Measurements from ENCODE around the gene GNAT1.
A peak's percentile ranks its signal among the peaks of the same experiment; 100 is the strongest.

GNAT1 gene

DNA sequence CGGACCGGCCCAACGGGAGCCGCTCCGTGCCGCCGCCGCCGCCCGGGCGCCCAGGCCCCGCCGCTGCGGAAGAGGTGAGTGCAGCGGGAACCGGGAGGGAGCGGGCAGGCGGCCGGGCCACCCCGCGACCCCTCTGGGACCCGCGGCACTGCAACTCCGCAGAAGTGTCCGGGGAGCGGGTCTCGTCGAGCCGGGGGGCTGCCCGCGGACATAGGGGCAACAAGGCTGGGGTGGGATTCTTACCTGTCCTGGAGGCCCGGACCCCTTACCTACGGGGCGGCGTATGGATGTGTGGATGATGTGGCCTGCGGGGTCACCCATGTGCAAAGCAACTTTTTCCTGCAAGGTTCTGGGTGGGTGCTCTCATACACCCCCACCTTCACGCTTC lies 35.9 kb upstream of the GNAT1 start:
- Histone ChIP-seq H3K36me3 (ENCODE audit: insufficient read depth, low read length) (no peaks in the 10 kb centered on the region), H3K9me3 (ENCODE audit: low read length) (no peaks in the 10 kb centered on the region), H3K27me3 (ENCODE audit: control insufficient read depth in 1 of 2, insufficient read depth in 2 of 2, low read length in 2 of 2) (peaks cover 0 to 5% of the 10 kb centered on the region in 2 donors), H3K27ac (ENCODE audit: low read depth, low read length) (peak overlapping the region; percentile 1), H3K4me1 (ENCODE audit: insufficient read depth, low read length) (peaks cover 48% of the 10 kb centered on the region), H3K4me3 (ENCODE audit: low read depth in 1 of 2, low read length in 2 of 2) (peak overlapping the region; percentile 43 to 63), H3K9ac (ENCODE audit: low read length) (peak overlapping the region; percentile 4)

DNA sequence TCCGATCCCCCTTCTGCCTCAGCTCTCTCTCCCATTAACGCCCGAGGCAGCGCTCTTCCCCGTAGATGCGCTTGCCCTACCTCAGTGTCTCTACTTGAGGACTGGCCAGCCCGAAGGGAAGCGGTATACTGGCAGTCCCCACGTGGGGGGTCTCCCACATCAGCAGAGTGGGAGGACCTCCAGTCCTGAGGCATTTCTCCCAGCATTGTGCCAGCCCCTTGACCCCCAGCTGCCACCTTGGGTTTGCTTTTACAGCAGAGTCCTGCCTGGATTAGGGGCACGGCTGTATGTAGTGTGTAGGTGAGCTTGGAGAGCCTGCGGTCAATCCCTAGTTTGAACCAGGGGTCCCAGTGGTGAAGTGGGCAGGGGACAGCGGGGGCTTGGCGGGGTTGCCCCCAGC lies 35.5 kb upstream of the GNAT1 start:
- Histone ChIP-seq H3K36me3 (ENCODE audit: insufficient read depth, low read length) (no peaks in the 10 kb centered on the region), H3K27ac (ENCODE audit: low read depth, low read length) (peak overlapping the region; percentile 1), H3K4me3 (ENCODE audit: low read depth in 1 of 2, low read length in 2 of 2) (peak overlapping the region; percentile 43 to 63), H3K9me3 (ENCODE audit: low read length) (no peaks in the 10 kb centered on the region), H3K27me3 (ENCODE audit: control insufficient read depth in 1 of 2, insufficient read depth in 2 of 2, low read length in 2 of 2) (peaks cover 0 to 5% of the 10 kb centered on the region in 2 donors), H3K9ac (ENCODE audit: low read length) (peak overlapping the region; percentile 4), H3K4me1 (ENCODE audit: insufficient read depth, low read length) (peaks cover 52% of the 10 kb centered on the region)

DNA sequence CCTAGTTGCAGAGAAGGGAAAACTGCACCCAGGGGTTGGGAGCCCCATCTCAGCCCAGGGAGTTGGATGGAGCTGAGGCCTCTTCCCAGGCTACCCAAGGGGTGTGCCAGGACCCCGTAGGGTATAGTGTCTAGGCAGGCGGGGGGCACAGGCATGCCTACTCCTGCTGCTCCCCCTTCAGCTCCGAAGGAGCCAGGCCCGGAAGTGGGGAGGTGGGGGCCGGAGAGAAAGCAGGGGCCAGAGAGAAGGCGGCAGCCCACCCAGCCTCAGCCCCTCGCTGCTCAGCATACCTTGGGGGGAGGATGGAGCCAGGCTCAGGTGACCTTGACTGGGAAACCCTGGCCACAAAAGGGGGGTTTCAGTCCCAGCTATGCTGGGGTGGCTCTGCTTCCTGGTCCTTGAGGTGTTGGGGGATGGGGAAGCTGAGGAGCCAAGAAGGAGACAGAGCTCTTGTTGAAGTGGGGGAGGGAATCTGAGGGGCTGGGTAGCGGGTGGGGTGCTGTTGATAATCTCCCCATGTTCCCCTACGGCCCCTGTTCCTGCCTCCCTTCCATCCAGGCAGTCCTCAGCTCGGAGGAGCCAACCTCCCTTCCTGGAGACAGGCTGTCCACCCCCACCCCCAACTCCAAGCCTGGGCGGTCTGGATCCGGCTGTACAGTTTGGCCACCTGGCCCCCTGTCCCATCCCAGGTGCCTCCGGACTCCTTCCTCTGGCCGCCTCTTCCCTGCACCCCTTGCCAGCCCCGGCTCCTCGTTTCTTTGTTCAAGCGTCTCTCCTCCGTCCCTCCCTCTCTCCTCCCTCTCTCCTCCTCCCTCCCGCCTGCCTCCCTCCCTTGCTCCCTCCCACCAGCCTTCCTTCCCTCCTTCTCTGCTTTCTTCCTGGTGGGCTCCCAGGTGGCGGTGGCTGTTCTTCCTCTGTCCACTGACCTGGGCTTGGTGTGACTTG lies 34.6 kb upstream of the GNAT1 start:
- Histone ChIP-seq H3K9me3 (ENCODE audit: low read length) (no peaks in the 10 kb centered on the region), H3K4me1 (ENCODE audit: insufficient read depth, low read length) (peaks cover 61% of the 10 kb centered on the region), H3K27me3 (ENCODE audit: control insufficient read depth in 1 of 2, insufficient read depth in 2 of 2, low read length in 2 of 2) (peaks cover 0 to 5% of the 10 kb centered on the region in 2 donors), H3K27ac (ENCODE audit: low read depth, low read length) (peak overlapping the region; percentile 66), H3K36me3 (ENCODE audit: insufficient read depth, low read length) (no peaks in the 10 kb centered on the region), H3K4me3 (ENCODE audit: low read depth in 1 of 2, low read length in 2 of 2) (peak overlapping the region; percentile 42 to 49), H3K9ac (ENCODE audit: low read length) (no peak overlapping the region)

DNA sequence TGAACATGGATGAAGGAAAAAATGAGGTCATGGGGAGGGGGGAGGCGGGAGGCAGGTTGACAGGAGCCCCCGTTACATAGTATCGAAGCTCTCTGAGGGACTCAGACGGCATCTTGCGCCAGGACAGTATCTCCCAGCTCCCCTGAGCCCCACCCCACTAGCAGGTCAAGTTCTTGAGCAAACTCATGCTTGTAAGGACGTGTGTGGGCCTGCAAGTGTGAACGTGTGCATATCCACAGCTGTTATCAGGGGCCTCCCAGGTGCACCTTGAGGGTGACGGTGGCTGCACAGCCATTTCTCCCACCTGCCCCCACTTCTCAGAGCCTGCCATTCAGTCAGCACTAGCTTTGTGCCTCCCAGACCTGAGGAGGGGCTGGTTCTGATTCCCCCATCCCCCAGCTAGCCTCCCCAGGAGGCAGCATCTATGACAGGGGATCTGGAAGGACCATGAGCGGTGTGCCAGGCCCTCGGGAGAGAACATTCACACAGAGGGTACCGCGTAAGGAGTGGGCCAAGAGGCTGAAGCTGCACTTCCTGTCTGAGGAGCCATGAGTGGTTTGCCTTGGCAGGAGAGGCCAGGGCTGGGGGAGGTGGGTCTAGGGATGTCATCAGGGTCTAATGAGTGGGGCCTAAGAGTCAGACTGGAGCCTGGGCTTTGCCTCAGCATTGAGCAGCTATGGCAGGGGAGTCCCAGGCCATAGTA lies 33.4 kb upstream of the GNAT1 start:
- H3K9me3 ChIP-seq (ENCODE audit: low read length): no peaks in the 10 kb centered on the region
- no peaks in the 10 kb centered on the region for H3K36me3 ChIP-seq (ENCODE audit: insufficient read depth, low read length)
- peaks cover 73% of the 10 kb centered on the region for H3K4me1 ChIP-seq (ENCODE audit: insufficient read depth, low read length)
- peaks cover 0 to 5% of the 10 kb centered on the region in 2 donors for H3K27me3 ChIP-seq (ENCODE audit: control insufficient read depth in 1 of 2, insufficient read depth in 2 of 2, low read length in 2 of 2)
- peak overlapping the region; percentile 66 for H3K27ac ChIP-seq (ENCODE audit: low read depth, low read length)
- no peak overlapping the region for H3K4me3 ChIP-seq (ENCODE audit: low read depth in 1 of 2, low read length in 2 of 2)
- no peak overlapping the region for H3K9ac ChIP-seq (ENCODE audit: low read length)

DNA sequence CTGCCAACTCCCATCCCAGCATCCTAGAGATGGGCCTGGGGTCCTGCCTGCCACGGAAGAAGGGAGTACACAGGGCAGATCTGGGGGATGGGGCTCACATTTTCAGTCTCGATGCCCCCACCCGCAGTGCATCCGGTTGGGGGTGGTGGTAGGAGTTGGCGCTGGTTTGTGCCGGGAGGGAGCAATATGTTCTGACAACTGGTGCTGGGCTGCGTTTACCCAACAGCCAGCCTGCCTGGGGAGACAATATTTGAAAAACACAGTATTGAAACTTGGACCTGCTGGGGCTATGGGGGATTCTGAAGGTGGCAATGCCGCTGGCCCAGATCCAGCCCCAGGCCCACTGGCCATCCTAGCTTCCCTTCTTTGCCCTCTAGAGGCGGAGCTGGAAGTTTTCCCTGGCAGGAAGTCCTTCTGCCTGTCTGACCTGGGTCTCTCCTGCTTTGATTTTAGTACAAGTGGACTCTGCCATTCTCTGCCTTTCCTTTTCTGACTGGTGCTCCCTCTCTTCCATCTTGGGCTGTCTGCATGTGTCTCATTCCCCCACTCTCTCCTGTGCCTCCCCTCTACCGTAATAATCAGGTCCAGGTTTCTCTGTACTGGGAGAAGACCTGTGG lies 32.8 kb upstream of the GNAT1 start:
- no peaks in the 10 kb centered on the region for H3K9me3 ChIP-seq (ENCODE audit: low read length)
- H3K27me3 ChIP-seq (ENCODE audit: control insufficient read depth in 1 of 2, insufficient read depth in 2 of 2, low read length in 2 of 2): peaks cover 0 to 5% of the 10 kb centered on the region in 2 donors
- no peak overlapping the region for H3K4me3 ChIP-seq (ENCODE audit: low read depth in 1 of 2, low read length in 2 of 2)
- H3K36me3 ChIP-seq (ENCODE audit: insufficient read depth, low read length): no peaks in the 10 kb centered on the region
- peaks cover 79% of the 10 kb centered on the region for H3K4me1 ChIP-seq (ENCODE audit: insufficient read depth, low read length)
- H3K27ac ChIP-seq (ENCODE audit: low read depth, low read length): no peak overlapping the region
- no peak overlapping the region for H3K9ac ChIP-seq (ENCODE audit: low read length)

DNA sequence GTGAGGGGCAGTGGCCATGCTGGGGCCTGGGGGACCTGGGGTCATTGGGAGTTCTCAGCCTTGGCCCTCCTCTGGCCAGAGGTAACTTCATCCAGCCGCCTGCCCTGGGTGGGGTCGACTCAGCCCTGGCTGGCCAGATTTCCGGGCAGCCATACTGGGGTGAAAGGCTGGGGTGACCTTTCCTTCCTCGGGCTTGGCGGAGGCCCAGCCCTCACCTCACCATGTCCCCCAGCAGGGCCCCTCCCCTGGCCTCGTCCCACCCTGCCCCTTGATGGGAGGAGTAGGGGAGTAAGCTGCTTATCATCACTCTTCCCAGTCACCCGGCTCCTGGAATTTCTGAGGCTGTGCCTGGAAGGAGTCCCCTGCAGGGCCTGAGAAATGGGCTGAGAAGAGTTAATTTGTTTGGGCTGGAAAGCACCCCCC lies 30.8 kb upstream of the GNAT1 start:
- Histone ChIP-seq H3K4me3 (ENCODE audit: low read depth in 1 of 2, low read length in 2 of 2) (no peak overlapping the region), H3K9me3 (ENCODE audit: low read length) (no peaks in the 10 kb centered on the region), H3K4me1 (ENCODE audit: insufficient read depth, low read length) (peaks cover 99% of the 10 kb centered on the region), H3K36me3 (ENCODE audit: insufficient read depth, low read length) (no peaks in the 10 kb centered on the region), H3K27ac (ENCODE audit: low read depth, low read length) (peak overlapping the region; percentile 76), H3K9ac (ENCODE audit: low read length) (no peak overlapping the region), H3K27me3 (ENCODE audit: control insufficient read depth in 1 of 2, insufficient read depth in 2 of 2, low read length in 2 of 2) (peaks cover 0 to 5% of the 10 kb centered on the region in 2 donors)

DNA sequence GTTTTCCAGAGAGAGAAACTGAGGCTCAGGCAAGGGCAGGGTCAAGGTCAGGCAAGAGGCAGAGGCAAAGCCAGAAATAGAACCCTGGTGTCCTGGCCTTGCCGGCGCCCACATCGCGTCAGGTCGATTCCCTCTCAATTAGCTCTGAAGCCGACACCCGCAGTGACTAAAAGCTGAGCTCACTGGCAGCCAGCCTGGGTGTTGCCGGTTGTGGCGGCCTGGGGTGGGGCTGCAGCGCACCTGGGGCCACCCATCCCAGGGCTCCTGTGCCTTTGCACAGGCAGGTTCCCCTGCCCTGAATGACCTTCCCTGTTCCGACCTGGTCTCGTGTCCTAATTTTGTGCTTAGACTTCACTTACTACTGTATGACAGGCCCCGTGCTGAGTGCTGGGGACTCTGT lies 30.1 kb upstream of the GNAT1 start:
- peak overlapping the region; percentile 1 for H3K9ac ChIP-seq (ENCODE audit: low read length)
- peak overlapping the region; percentile 76 for H3K27ac ChIP-seq (ENCODE audit: low read depth, low read length)
- H3K27me3 ChIP-seq (ENCODE audit: control insufficient read depth in 1 of 2, insufficient read depth in 2 of 2, low read length in 2 of 2): no peaks in the 10 kb centered on the region
- peaks cover 100% of the 10 kb centered on the region for H3K4me1 ChIP-seq (ENCODE audit: insufficient read depth, low read length)
- H3K4me3 ChIP-seq (ENCODE audit: low read depth in 1 of 2, low read length in 2 of 2): peak overlapping the region in 1 of 2 donors; percentile 32
- H3K9me3 ChIP-seq (ENCODE audit: low read length): no peaks in the 10 kb centered on the region
- H3K36me3 ChIP-seq (ENCODE audit: insufficient read depth, low read length): no peaks in the 10 kb centered on the region

DNA sequence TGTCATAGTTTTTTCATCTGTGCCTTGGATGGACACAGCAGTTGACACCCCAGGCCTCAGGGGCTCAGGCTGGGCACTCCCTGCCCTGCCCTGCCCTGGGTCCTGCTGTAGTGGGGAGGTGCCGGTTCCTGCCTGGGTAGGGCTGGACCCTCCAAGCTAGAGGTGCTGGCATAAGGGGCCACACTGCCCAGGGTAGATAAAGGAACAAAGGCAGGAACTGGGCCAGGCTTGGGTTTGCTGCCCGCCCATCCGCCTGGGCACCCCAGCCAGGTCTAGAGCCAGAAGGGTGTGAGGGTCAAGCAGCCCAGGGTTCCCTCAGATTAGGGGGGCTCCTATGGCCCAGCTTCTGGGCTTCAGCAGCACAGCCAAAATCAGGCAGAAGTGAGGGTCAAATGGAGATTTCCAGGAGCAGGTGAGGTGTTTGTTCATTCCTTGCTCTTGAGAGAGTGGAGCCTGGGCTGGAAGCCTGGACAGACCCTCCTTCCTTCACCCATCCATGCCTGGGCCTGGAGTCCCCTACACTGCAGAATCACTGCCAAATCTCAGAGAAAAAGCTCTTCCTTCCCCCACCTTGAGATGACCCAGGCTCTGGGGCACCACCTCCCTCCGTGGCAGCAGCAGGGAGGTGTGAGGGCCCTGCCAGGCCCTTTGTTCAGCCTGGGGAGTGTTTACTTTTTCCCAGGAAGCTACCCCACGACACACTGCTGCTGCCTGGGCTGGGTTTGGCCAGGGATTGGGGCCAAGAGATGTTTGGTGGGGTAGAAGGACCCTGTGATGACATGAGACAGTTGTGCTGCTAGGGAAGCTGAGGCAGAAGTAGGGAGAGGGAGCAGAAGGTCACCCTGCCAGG lies 29.2 kb upstream of the GNAT1 start:
- Histone ChIP-seq H3K9me3 (ENCODE audit: low read length) (no peaks in the 10 kb centered on the region), H3K36me3 (ENCODE audit: insufficient read depth, low read length) (no peaks in the 10 kb centered on the region), H3K4me3 (ENCODE audit: low read depth in 1 of 2, low read length in 2 of 2) (peak overlapping the region in 1 of 2 donors; percentile 2), H3K27me3 (ENCODE audit: control insufficient read depth in 1 of 2, insufficient read depth in 2 of 2, low read length in 2 of 2) (no peaks in the 10 kb centered on the region), H3K27ac (ENCODE audit: low read depth, low read length) (peak overlapping the region; percentile 73), H3K9ac (ENCODE audit: low read length) (no peak overlapping the region), H3K4me1 (ENCODE audit: insufficient read depth, low read length) (peaks cover 100% of the 10 kb centered on the region)

DNA sequence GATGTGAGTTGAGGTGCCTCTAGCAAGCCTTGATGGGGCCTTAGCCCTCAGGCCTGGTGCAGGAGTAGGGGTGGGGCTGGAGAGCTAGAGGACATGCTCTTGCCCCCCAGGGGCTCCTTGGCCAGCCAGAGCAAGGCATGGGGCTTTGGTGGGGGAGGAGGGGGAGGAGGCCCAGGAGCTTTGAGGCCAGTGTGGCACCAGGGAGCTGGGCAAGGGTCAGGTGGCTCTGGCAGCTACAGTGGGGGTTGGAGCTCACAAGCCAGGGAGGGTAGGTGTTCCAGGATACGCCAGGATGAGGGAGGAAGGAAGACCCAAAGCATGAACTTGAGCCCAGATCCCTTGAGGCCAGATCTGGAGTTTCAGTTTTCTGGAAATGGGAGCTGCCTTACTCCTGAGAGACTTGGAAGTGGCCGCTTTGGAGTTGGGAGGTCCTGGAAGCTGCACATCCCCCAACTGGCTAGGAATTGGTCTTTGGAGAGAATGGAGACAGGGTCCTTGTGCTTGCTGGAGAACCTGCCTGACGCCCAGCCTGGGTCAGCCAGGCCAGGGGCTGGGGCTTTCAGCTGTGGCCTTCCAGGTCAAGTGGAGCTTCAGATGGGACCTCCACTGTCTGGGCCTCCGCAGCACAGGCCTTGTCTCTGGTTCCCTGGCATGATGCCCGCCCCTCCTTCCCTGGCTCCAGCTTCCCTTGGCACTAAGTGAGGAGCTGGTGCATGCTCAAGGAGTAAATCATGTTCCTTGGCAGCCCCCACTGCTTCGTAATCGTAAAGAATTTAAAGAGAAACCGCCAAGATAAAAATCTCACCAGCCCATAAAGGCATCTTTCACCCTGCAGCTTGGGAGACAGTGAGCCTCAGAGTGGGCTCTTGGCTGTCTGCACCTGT lies 27.6 kb upstream of the GNAT1 start:
- Histone ChIP-seq H3K9ac (ENCODE audit: low read length) (peak overlapping the region; percentile 42), H3K4me1 (ENCODE audit: insufficient read depth, low read length) (peaks cover 98% of the 10 kb centered on the region)

DNA sequence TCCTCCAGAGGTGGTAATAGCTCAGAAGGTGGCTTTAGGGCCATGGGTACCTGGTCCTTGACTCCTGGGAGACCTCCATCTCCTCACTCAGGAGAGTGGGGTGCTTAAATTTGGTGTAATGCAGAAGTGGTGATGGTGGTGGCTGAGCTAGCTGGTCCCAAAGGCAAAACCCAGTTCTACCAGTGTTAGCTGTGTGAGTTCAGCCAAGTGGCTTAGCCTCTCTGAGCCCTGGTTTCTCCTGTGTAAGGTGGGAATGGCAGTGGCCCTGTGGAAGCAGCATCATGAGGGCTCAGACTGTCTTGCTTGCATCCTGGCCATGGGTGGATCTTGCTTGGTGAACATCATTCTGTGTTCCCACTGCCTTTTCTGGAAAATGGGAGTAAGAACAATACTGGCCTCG lies 26.9 kb upstream of the GNAT1 start:
- no peaks in the 10 kb centered on the region for H3K36me3 ChIP-seq (ENCODE audit: insufficient read depth, low read length)

More for the DNA sequence above, 27.6 kb upstream of the GNAT1 start:
- no peaks in the 10 kb centered on the region for H3K9me3 ChIP-seq (ENCODE audit: low read length)
- H3K27me3 ChIP-seq (ENCODE audit: control insufficient read depth in 1 of 2, insufficient read depth in 2 of 2, low read length in 2 of 2): no peaks in the 10 kb centered on the region
- H3K27ac ChIP-seq (ENCODE audit: low read depth, low read length): peak overlapping the region; percentile 73
- H3K36me3 ChIP-seq (ENCODE audit: insufficient read depth, low read length): no peaks in the 10 kb centered on the region
- peak overlapping the region in 1 of 2 donors; percentile 51 for H3K4me3 ChIP-seq (ENCODE audit: low read depth in 1 of 2, low read length in 2 of 2)

More for the DNA sequence above, 26.9 kb upstream of the GNAT1 start:
- peaks cover 95% of the 10 kb centered on the region for H3K4me1 ChIP-seq (ENCODE audit: insufficient read depth, low read length)
- H3K4me3 ChIP-seq (ENCODE audit: low read depth in 1 of 2, low read length in 2 of 2): peak overlapping the region in 1 of 2 donors; percentile 51
- H3K9me3 ChIP-seq (ENCODE audit: low read length): no peaks in the 10 kb centered on the region
- H3K9ac ChIP-seq (ENCODE audit: low read length): peak overlapping the region; percentile 42
- H3K27me3 ChIP-seq (ENCODE audit: control insufficient read depth in 1 of 2, insufficient read depth in 2 of 2, low read length in 2 of 2): no peaks in the 10 kb centered on the region
- H3K27ac ChIP-seq (ENCODE audit: low read depth, low read length): peak overlapping the region; percentile 73

Data from muscle layer of colon (tissue), 2 donors.